GM12878 (cell line): ENCODE results near the gene IFT52. TPM values are rescaled to one million over a fixed set of nuclear protein-coding genes. Genes with fewer than 3 reads are reported as not detected.

Experiments
- ATF7 ChIP-seq: fragments of 450-650 bp; IDR thresholded peaks from 2 replicates; pipeline ENCODE4 v1.6.1; 2016; ENCODE audit warnings: low read depth, mild to moderate bottlenecking
- BCL11A ChIP-seq: IDR thresholded peaks from 2 replicates; pipeline ENCODE4 v1.6.1; 2011; ENCODE audit warnings: low read depth, low read length
- CHD2 ChIP-seq: IDR thresholded peaks from 2 replicates; pipeline ENCODE4 v1.6.1; 2011; ENCODE audit warnings: low read depth, low read length, improper control_type of control experiment, borderline replicate concordance
- CREM ChIP-seq: IDR thresholded peaks from 2 replicates; pipeline ENCODE4 v1.6.1; 2014; ENCODE audit warnings: antibody characterized with exemption, low read depth
- EED ChIP-seq: sonication (generic); IDR thresholded peaks from 2 replicates; pipeline ENCODE4 v1.6.1; 2016; ENCODE audit warnings: antibody characterized with exemption, low read depth
- FOXK2 ChIP-seq: fragments of 450-650 bp; IDR thresholded peaks from 2 replicates; pipeline ENCODE4 v1.6.1; 2017; ENCODE audit warnings: mild to moderate bottlenecking, moderate library complexity
- HCFC1 ChIP-seq: fragments of 150-350 bp; IDR thresholded peaks from 2 replicates; pipeline ENCODE4 v1.6.1; 2014; ENCODE audit warnings: low read length
- IKZF1 ChIP-seq: fragments of 450-650 bp; conservative IDR thresholded peaks from 2 replicates; pipeline ENCODE4 v1.6.1; 2017; ENCODE audit warnings: antibody characterized with exemption, mild to moderate bottlenecking
- IKZF2 ChIP-seq, 2 experiments: fragments of 450-650 bp; IDR thresholded peaks; 2 replicates each; pipeline ENCODE4 v1.6.1; 2017; ENCODE audit warnings: mild to moderate bottlenecking in 2 of 2, moderate library complexity in 2 of 2
- LARP7 ChIP-seq: fragments of 450-650 bp; IDR thresholded peaks from 2 replicates; pipeline ENCODE4 v1.6.1; 2017; ENCODE audit warnings: mild to moderate bottlenecking
- MEF2B ChIP-seq: fragments of 450-650 bp; IDR thresholded peaks from 2 replicates; pipeline ENCODE4 v1.6.1; 2018; ENCODE audit warnings: mild to moderate bottlenecking, moderate library complexity; ENCODE audit not compliant: partially characterized antibody, poor library complexity, severe bottlenecking
- MTA2 ChIP-seq: fragments of 450-650 bp; IDR thresholded peaks from 2 replicates; pipeline ENCODE4 v1.6.1; 2016; ENCODE audit warnings: low read depth, mild to moderate bottlenecking, moderate library complexity
- MXI1 ChIP-seq: fragments of 150-350 bp; IDR thresholded peaks from 2 replicates; pipeline ENCODE4 v1.6.1; 2011; ENCODE audit warnings: low read depth, mild to moderate bottlenecking, inconsistent platforms, low read length, improper control_type of control experiment
- MYB ChIP-seq: fragments of 150-350 bp; IDR thresholded peaks from 2 replicates; pipeline ENCODE4 v1.6.1; 2014; ENCODE audit warnings: mild to moderate bottlenecking, low read depth, low read length, borderline replicate concordance
- NBN ChIP-seq: fragments of 450-650 bp; IDR thresholded peaks from 2 replicates; pipeline ENCODE4 v1.6.1; 2016
- NR2C2 ChIP-seq: IDR thresholded peaks from 2 replicates; pipeline ENCODE4 v1.6.1; 2011; ENCODE audit warnings: borderline replicate concordance, low read depth; ENCODE audit not compliant: control insufficient read depth, insufficient read length
- PAX5 ChIP-seq: IDR thresholded peaks from 2 replicates; pipeline ENCODE4 v1.6.1; 2011; ENCODE audit warnings: low read depth, low read length, borderline replicate concordance
- PML ChIP-seq: IDR thresholded peaks from 2 replicates; pipeline ENCODE4 v1.6.1; 2012; ENCODE audit warnings: low read length, inconsistent platforms
- POLR2AphosphoS5 ChIP-seq: IDR thresholded peaks from 2 replicates; pipeline ENCODE4 v1.6.1; 2011; ENCODE audit warnings: mild to moderate bottlenecking, low read length, inconsistent platforms
- RAD51 ChIP-seq: fragments of 450-650 bp; IDR thresholded peaks from 2 replicates; pipeline ENCODE4 v1.6.1; 2016; ENCODE audit warnings: moderate library complexity, mild to moderate bottlenecking, inconsistent platforms
- RFX5 ChIP-seq: IDR thresholded peaks from 2 replicates; pipeline ENCODE4 v1.6.1; 2011; ENCODE audit warnings: low read depth, low read length, improper control_type of control experiment
- SMC3 ChIP-seq: IDR thresholded peaks from 2 replicates; pipeline ENCODE4 v1.6.1; 2011; ENCODE audit warnings: low read length, improper control_type of control experiment, borderline replicate concordance
- TCF12 ChIP-seq: IDR thresholded peaks from 2 replicates; pipeline ENCODE4 v1.6.1; 2011; ENCODE audit warnings: low read depth, mild to moderate bottlenecking, low read length
- TCF3 ChIP-seq: IDR thresholded peaks from 2 replicates; pipeline ENCODE4 v1.6.1; 2012; ENCODE audit warnings: low read depth, mild to moderate bottlenecking, low read length, borderline replicate concordance; ENCODE audit not compliant: insufficient read depth
- TCF7 ChIP-seq: IDR thresholded peaks from 2 replicates; pipeline ENCODE4 v1.6.1; 2014; ENCODE audit warnings: antibody characterized with exemption, borderline replicate concordance
- YY1 ChIP-seq: IDR thresholded peaks from 2 replicates; pipeline ENCODE4 v1.6.1; 2011; ENCODE audit warnings: low read depth, mild to moderate bottlenecking, low read length
- ZNF217 ChIP-seq: fragments of 450-650 bp; IDR thresholded peaks from 2 replicates; pipeline ENCODE4 v1.6.1; 2017; ENCODE audit warnings: antibody characterized with exemption, mild to moderate bottlenecking
- ZSCAN29 ChIP-seq: fragments of 450-650 bp; IDR thresholded peaks from 2 replicates; pipeline ENCODE4 v1.6.1; 2017; ENCODE audit warnings: mild to moderate bottlenecking, moderate library complexity
- polyA plus RNA-seq, 11 experiments: library from polyadenylated mRNA; depleted of rRNA in 4 of 11; unstranded in 6 of 11; stranded (reverse) in 5 of 11; fragments of >200 nt; fragmentation: Nextera tagmentation in 4 of 11; fragmentation: Illumina TruSeq in 1 of 11; extraction: Ambion mirVana in 4 of 11; extraction: Trizol in 1 of 11; gene quantifications; 1 replicate in 1 of 11; 2 replicates in 10 of 11; pipeline versions ENCODE4 v1.2.1 to v1.2.3, GENCODE V29; 2011 to 2016; ENCODE audit warnings: inconsistent platforms in 2 of 11, missing spikeins in 2 of 11, low read depth in 1 of 11
- total RNA-seq, 4 experiments: library from RNA; depleted of rRNA in 3 of 4; stranded (reverse); fragments of >200 nt in 3 of 4; fragmentation: Illumina TruSeq in 1 of 4; extraction: Trizol in 1 of 4; gene quantifications; 2 replicates each; pipeline versions ENCODE4 v1.2.1 to v1.2.3, GENCODE V29; 2013 to 2021
- TF ChIP-seq, protein P1 (sequence below): fragments of 450-650 bp; IDR thresholded peaks from 2 replicates; pipeline ENCODE4 v1.6.1; 2017; ENCODE audit warnings: mild to moderate bottlenecking, low read depth, inconsistent platforms; ENCODE audit not compliant: poor library complexity, severe bottlenecking
- TF ChIP-seq, protein P2 (sequence below): fragments of 450-650 bp; formaldehyde crosslinking; IDR thresholded peaks from 2 replicates; pipeline ENCODE4 v1.4.0; 2020; ENCODE audit warnings: mild to moderate bottlenecking, moderate library complexity

IFT52 gene
- total and polyA plus RNA-seq, 10 of the 15 experiments (the other 5 are each of a cell fraction or from before 2014, with no cell fraction given): 18.1 to 30.5 (median 26.0) TPM

DNA sequence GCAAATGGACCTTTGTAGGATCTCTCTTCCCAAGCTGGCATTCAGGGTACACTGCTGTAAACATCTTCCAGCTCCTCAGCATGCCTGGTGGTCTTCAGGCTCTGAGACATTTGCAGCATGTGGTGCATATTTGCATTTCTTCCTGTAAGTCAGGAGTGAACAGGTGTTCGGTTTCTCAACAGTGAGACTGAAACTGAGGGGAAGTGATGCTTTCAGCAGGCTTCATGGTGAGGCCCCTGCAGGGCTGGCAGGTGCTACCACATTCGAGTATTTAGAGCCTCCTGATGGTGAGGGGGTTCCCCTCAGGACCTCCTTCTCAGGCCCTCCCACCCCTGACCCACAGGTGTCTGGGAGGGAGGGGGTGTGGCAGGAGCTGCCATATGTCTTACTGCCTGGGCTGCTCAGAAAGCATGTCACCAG, 91.3 kb downstream of the IFT52 start (continued):
- TF ChIP-seq TCF3: peak; percentile 100
- TF ChIP-seq POLR2AphosphoS5: peak; percentile 63; the same call in 1 of the 2 replicates
- TF ChIP-seq, protein P1, sequence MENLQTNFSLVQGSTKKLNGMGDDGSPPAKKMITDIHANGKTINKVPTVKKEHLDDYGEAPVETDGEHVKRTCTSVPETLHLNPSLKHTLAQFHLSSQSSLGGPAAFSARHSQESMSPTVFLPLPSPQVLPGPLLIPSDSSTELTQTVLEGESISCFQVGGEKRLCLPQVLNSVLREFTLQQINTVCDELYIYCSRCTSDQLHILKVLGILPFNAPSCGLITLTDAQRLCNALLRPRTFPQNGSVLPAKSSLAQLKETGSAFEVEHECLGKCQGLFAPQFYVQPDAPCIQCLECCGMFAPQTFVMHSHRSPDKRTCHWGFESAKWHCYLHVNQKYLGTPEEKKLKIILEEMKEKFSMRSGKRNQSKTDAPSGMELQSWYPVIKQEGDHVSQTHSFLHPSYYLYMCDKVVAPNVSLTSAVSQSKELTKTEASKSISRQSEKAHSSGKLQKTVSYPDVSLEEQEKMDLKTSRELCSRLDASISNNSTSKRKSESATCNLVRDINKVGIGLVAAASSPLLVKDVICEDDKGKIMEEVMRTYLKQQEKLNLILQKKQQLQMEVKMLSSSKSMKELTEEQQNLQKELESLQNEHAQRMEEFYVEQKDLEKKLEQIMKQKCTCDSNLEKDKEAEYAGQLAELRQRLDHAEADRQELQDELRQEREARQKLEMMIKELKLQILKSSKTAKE: peak; percentile 74
- peak; percentile 29; the same call in 1 of the 2 replicates for TF ChIP-seq FOXK2
- peak; percentile 73 to 75 for TF ChIP-seq IKZF2 (IDR thresholded peaks at IDR 0.05)
- peak; percentile 79 for TF ChIP-seq BCL11A
- no peak for TF ChIP-seq RFX5
- no peak for TF ChIP-seq TCF7
- TF ChIP-seq EED: peak; percentile 76; the same call in 1 of the 2 replicates
- TF ChIP-seq CHD2: peak; percentile 59
- peak; percentile 51; the same call in 1 of the 2 replicates for TF ChIP-seq ATF7
- TF ChIP-seq SMC3: 0 out of 2 replicates have a peak, but pooled peaks have one; percentile 2
- TF ChIP-seq MEF2B: peak; percentile 40
- 0 out of 2 replicates have a peak, but pooled peaks have one; percentile 26 for TF ChIP-seq MYB
- TF ChIP-seq TCF12: peak; percentile 100
- no peak for TF ChIP-seq NR2C2
- TF ChIP-seq IKZF1: peak; percentile 72
- TF ChIP-seq RAD51: peak; percentile 64; the same call in 1 of the 2 replicates
- TF ChIP-seq YY1: 0 out of 2 replicates have a peak, but pooled peaks have one; percentile 40
- TF ChIP-seq NBN: peak; percentile 73; the same call in 1 of the 2 replicates
- no peak for TF ChIP-seq LARP7
- TF ChIP-seq PAX5: peak; percentile 73; the same call in 1 of the 2 replicates
- TF ChIP-seq CREM: peak; percentile 88
- TF ChIP-seq HCFC1: peak; percentile 43
- no peak for TF ChIP-seq ZSCAN29
- TF ChIP-seq, protein P2, sequence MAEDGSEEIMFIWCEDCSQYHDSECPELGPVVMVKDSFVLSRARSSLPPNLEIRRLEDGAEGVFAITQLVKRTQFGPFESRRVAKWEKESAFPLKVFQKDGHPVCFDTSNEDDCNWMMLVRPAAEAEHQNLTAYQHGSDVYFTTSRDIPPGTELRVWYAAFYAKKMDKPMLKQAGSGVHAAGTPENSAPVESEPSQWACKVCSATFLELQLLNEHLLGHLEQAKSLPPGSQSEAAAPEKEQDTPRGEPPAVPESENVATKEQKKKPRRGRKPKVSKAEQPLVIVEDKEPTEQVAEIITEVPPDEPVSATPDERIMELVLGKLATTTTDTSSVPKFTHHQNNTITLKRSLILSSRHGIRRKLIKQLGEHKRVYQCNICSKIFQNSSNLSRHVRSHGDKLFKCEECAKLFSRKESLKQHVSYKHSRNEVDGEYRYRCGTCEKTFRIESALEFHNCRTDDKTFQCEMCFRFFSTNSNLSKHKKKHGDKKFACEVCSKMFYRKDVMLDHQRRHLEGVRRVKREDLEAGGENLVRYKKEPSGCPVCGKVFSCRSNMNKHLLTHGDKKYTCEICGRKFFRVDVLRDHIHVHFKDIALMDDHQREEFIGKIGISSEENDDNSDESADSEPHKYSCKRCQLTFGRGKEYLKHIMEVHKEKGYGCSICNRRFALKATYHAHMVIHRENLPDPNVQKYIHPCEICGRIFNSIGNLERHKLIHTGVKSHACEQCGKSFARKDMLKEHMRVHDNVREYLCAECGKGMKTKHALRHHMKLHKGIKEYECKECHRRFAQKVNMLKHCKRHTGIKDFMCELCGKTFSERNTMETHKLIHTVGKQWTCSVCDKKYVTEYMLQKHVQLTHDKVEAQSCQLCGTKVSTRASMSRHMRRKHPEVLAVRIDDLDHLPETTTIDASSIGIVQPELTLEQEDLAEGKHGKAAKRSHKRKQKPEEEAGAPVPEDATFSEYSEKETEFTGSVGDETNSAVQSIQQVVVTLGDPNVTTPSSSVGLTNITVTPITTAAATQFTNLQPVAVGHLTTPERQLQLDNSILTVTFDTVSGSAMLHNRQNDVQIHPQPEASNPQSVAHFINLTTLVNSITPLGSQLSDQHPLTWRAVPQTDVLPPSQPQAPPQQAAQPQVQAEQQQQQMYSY (CRISPR knock-in tag): no peak
- 0 out of 2 replicates have a peak, but pooled peaks have one; percentile 32 for TF ChIP-seq PML
- TF ChIP-seq ZNF217: no peak
- TF ChIP-seq MXI1: peak; percentile 73
- TF ChIP-seq MTA2: peak; percentile 67; the same call in 1 of the 2 replicates
